WTC11 (cell line): Measurements from ENCODE around the gene ATXN7L3. TPM values are rescaled to one million over a fixed set of nuclear protein-coding genes. Genes with fewer than 3 reads are reported as not detected.

Source experiments
- ATAC-seq: fragments of 200-7000 bp; cut with Tn5 transposase; 2 replicates; pipeline ENCODE4 v1.10.0; 2021; ENCODE audit warnings: mild to moderate bottlenecking, moderate library complexity
- CTCF ChIA-PET: fragments of 300-600 bp; sonication (Branson Sonifier 250); formaldehyde crosslinking; loops from one replicate; lab custom pipeline; 2021; ENCODE audit warnings: antibody characterized with exemption; lab: Charles Lee
- POLR2A ChIA-PET: fragments of 350-600 bp; sonication (Branson Sonifier 250); formaldehyde crosslinking; loops from one replicate; lab custom pipeline; 2021; ENCODE audit warnings: antibody characterized with exemption; lab: Charles Lee
- DNase-seq: peaks from one replicate; pipeline ENCODE4 v3.0.0; 2021; ENCODE audit warnings: low spot score
- H3K27ac Mint-ChIP-seq: 2 replicates; pipeline ENCODE4 v1.8.0; 2021; ENCODE audit warnings: mixed read lengths
- H3K27me3 Mint-ChIP-seq: 2 replicates; pipeline ENCODE4 v1.8.0; 2021; ENCODE audit warnings: low read depth, mild to moderate bottlenecking, moderate library complexity, mixed read lengths
- H3K36me3 Mint-ChIP-seq: 2 replicates; pipeline ENCODE4 v1.8.0; 2021; ENCODE audit warnings: mixed read lengths
- H3K4me1 Mint-ChIP-seq: 2 replicates; pipeline ENCODE4 v1.8.0; 2022; ENCODE audit warnings: mixed read lengths
- H3K4me3 Mint-ChIP-seq: 2 replicates; pipeline ENCODE4 v1.8.0; 2021; ENCODE audit warnings: mild to moderate bottlenecking, moderate library complexity, mixed read lengths
- H3K9me3 Mint-ChIP-seq: 2 replicates; pipeline ENCODE4 v1.8.0; 2021; ENCODE audit warnings: mixed read lengths
- ESRRA ChIP-seq: sonication (generic); formaldehyde crosslinking; IDR thresholded peaks from 2 replicates; pipeline ENCODE4 v1.8.1; 2022; ENCODE audit warnings: mild to moderate bottlenecking, missing genetic modification reagents, borderline replicate concordance
- JUN ChIP-seq: sonication (generic); formaldehyde crosslinking; IDR thresholded peaks from 2 replicates; pipeline ENCODE4 v1.8.0; 2023; ENCODE audit warnings: mild to moderate bottlenecking, missing genetic modification reagents
- MXD4 ChIP-seq: fragments of 250-450 bp; sonication (Bioruptor Pico); IDR thresholded peaks from 2 replicates; pipeline ENCODE4 v1.8.0; 2021; ENCODE audit warnings: mild to moderate bottlenecking, moderate library complexity, borderline replicate concordance
- MYBL2 ChIP-seq: sonication (generic); formaldehyde crosslinking; IDR thresholded peaks from 2 replicates; pipeline ENCODE4 v1.8.1; 2023; ENCODE audit warnings: mild to moderate bottlenecking, moderate library complexity, missing genetic modification reagents
- NR3C1 ChIP-seq: sonication (generic); formaldehyde crosslinking; conservative IDR thresholded peaks from 2 replicates; pipeline ENCODE4 v1.8.1; 2023; ENCODE audit warnings: low read depth, mild to moderate bottlenecking, missing genetic modification reagents
- RELA ChIP-seq: sonication (generic); formaldehyde crosslinking; IDR thresholded peaks from 2 replicates; pipeline ENCODE4 v1.8.1; 2022; ENCODE audit warnings: missing genetic modification reagents, mild to moderate bottlenecking, borderline replicate concordance
- TEAD4 ChIP-seq: sonication (generic); formaldehyde crosslinking; IDR thresholded peaks from 2 replicates; pipeline ENCODE4 v1.8.0; 2022; ENCODE audit warnings: mild to moderate bottlenecking, missing genetic modification reagents
- ZBTB21 ChIP-seq: sonication (generic); formaldehyde crosslinking; IDR thresholded peaks from 2 replicates; pipeline ENCODE4 v1.8.1; 2023; ENCODE audit warnings: mild to moderate bottlenecking, missing genetic modification reagents, borderline replicate concordance
- ZNF138 ChIP-seq: sonication (generic); formaldehyde crosslinking; conservative IDR thresholded peaks from 2 replicates; pipeline ENCODE4 v1.8.1; 2022; ENCODE audit warnings: mild to moderate bottlenecking, moderate library complexity, missing genetic modification reagents
- ZNF263 ChIP-seq: sonication (generic); formaldehyde crosslinking; IDR thresholded peaks from 2 replicates; pipeline ENCODE4 v1.8.1; 2022; ENCODE audit warnings: low read depth, mild to moderate bottlenecking, moderate library complexity, missing genetic modification reagents
- total RNA-seq: library from RNA; stranded (reverse); gene quantifications from 3 replicates; pipeline ENCODE4 v1.2.3, GENCODE V29; 2021
- TF ChIP-seq, protein P1 (sequence below): sonication (generic); formaldehyde crosslinking; IDR thresholded peaks from 2 replicates; pipeline ENCODE4 v1.8.0; 2022; ENCODE audit warnings: missing genetic modification reagents
- TF ChIP-seq, protein P2 (sequence below): sonication (generic); formaldehyde crosslinking; IDR thresholded peaks from 2 replicates; pipeline ENCODE4 v1.8.1; 2022; ENCODE audit warnings: low read depth, mild to moderate bottlenecking, moderate library complexity, missing genetic modification reagents, borderline replicate concordance
- TF ChIP-seq, protein P3 (sequence below): fragments of 250-450 bp; sonication (Bioruptor Pico); IDR thresholded peaks from 2 replicates; pipeline ENCODE4 v1.8.0; 2021; ENCODE audit warnings: mild to moderate bottlenecking
- TF ChIP-seq, protein P4 (sequence below): sonication (generic); formaldehyde crosslinking; conservative IDR thresholded peaks from 2 replicates; pipeline ENCODE4 v1.8.1; 2023; ENCODE audit warnings: mild to moderate bottlenecking, low read depth, missing genetic modification reagents, moderate library complexity

The ATXN7L3 gene
- total RNA-seq, 1 experiment from 2014 or later, result 114 TPM

DNA sequence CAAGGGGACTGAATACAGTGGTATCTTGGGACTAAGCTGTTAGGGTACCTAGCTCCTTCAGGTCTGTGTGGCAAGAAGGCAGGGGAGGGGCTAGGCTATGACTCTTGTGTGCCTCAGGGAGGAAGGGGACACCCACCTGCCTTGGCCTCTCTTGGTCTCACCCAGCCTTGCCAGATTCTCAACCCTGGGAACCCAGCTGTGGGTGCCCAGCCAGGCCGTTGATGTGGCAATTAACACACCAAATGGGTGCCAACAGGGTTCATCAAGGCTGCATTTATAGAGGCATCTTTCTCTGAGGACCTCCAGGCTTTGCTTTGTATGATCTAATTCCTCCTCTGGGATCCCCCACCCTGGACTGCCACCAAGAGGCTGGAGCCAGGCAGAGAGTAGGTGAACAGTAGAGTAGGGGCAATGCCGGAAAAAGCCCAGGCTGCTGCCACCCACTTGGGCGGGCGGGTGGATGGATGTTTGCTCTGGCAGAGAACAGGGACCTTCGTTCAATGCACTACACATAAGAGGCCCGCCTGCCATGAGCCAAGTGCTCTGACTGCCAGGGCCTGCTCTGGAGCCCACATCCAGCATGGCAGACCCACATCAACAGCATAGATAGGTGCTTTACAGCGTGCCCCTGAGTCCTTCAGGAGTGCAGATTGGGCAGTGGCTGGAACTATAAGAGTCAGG, 32.4 kb downstream of the ATXN7L3 start:
- CTCF ChIA-PET, result interaction anchor here (0.8 to 4.3 kb wide), 8 partner anchors 17 to 226 kb away, joined by 3 to 44 read pairs (median 16); partner anchors contain the start of gene GRN
- no peak for ATAC-seq
- H3K4me3 Mint-ChIP-seq, result no peak overlapping the region
- TF ChIP-seq, protein P1, sequence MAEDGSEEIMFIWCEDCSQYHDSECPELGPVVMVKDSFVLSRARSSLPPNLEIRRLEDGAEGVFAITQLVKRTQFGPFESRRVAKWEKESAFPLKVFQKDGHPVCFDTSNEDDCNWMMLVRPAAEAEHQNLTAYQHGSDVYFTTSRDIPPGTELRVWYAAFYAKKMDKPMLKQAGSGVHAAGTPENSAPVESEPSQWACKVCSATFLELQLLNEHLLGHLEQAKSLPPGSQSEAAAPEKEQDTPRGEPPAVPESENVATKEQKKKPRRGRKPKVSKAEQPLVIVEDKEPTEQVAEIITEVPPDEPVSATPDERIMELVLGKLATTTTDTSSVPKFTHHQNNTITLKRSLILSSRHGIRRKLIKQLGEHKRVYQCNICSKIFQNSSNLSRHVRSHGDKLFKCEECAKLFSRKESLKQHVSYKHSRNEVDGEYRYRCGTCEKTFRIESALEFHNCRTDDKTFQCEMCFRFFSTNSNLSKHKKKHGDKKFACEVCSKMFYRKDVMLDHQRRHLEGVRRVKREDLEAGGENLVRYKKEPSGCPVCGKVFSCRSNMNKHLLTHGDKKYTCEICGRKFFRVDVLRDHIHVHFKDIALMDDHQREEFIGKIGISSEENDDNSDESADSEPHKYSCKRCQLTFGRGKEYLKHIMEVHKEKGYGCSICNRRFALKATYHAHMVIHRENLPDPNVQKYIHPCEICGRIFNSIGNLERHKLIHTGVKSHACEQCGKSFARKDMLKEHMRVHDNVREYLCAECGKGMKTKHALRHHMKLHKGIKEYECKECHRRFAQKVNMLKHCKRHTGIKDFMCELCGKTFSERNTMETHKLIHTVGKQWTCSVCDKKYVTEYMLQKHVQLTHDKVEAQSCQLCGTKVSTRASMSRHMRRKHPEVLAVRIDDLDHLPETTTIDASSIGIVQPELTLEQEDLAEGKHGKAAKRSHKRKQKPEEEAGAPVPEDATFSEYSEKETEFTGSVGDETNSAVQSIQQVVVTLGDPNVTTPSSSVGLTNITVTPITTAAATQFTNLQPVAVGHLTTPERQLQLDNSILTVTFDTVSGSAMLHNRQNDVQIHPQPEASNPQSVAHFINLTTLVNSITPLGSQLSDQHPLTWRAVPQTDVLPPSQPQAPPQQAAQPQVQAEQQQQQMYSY, result no peak
- TF ChIP-seq ZBTB21 (CRISPR knock-in tag) (no peak), RELA (CRISPR knock-in tag) (no peak)
- no peaks in the 10 kb centered on the region; the same call in 1 of the 2 replicates for H3K27me3 Mint-ChIP-seq
- POLR2A ChIA-PET, result no interaction called here
- no peaks in the 10 kb centered on the region for H3K9me3 Mint-ChIP-seq
- 0 out of 2 replicates have a peak, but pooled peaks cover under 1% of the 10 kb centered on the region for H3K36me3 Mint-ChIP-seq
- DNase-seq, result no peak
- peaks cover 23% of the 10 kb centered on the region for H3K4me1 Mint-ChIP-seq
- H3K27ac Mint-ChIP-seq, result 0 out of 2 replicates have a peak overlapping the region, but pooled peaks have one; percentile 28

DNA sequence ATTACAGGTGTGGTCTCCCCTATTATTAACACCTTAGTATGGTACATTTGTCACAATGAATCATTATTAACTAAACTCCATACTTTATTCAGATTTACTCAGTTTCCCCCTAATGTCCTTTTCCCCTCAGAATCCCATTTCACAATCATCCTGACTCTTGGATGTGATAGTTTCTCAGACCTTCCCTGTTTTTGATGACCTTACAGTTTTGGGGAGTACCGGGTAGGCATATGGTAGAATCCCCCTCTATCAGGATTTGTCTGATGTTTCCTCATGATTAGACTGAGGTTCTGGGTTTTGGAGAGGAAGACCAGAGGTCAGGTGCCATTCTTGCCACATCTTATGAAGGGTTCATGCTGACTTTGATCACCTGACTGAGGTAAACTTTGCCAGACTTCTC, 35.2 kb downstream of the ATXN7L3 start:
- no peak for TF ChIP-seq MXD4
- TF ChIP-seq ZNF138 (CRISPR knock-in tag), result no peak
- TF ChIP-seq, protein P2, sequence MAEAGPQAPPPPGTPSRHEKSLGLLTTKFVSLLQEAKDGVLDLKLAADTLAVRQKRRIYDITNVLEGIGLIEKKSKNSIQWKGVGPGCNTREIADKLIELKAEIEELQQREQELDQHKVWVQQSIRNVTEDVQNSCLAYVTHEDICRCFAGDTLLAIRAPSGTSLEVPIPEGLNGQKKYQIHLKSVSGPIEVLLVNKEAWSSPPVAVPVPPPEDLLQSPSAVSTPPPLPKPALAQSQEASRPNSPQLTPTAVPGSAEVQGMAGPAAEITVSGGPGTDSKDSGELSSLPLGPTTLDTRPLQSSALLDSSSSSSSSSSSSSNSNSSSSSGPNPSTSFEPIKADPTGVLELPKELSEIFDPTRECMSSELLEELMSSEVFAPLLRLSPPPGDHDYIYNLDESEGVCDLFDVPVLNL, result no peak
- TF ChIP-seq, protein P3, sequence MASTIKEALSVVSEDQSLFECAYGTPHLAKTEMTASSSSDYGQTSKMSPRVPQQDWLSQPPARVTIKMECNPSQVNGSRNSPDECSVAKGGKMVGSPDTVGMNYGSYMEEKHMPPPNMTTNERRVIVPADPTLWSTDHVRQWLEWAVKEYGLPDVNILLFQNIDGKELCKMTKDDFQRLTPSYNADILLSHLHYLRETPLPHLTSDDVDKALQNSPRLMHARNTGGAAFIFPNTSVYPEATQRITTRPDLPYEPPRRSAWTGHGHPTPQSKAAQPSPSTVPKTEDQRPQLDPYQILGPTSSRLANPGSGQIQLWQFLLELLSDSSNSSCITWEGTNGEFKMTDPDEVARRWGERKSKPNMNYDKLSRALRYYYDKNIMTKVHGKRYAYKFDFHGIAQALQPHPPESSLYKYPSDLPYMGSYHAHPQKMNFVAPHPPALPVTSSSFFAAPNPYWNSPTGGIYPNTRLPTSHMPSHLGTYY, result no peak
- no peak for TF ChIP-seq JUN (CRISPR knock-in tag)
- TF ChIP-seq MYBL2 (CRISPR knock-in tag), result no peak
- TF ChIP-seq ESRRA, result no peak
- TF ChIP-seq, all 79 proteins: peak for 0
- ATAC-seq (no peak), DNase-seq (no peak)
- Mint-ChIP-seq H3K4me1 (peaks cover 8% of the 10 kb centered on the region), H3K9me3 (no peaks in the 10 kb centered on the region), H3K27me3 (no peaks in the 10 kb centered on the region), H3K27ac (no peak overlapping the region), H3K36me3 (peaks cover 21% of the 10 kb centered on the region), H3K4me3 (no peak overlapping the region)
- ChIA-PET POLR2A (no interaction called here), CTCF (interaction anchor here (0.6 to 1.0 kb wide), 2 partner anchors 156 to 502 kb away, joined by 3 to 5 read pairs; no protein-coding TSS in a partner anchor)

DNA sequence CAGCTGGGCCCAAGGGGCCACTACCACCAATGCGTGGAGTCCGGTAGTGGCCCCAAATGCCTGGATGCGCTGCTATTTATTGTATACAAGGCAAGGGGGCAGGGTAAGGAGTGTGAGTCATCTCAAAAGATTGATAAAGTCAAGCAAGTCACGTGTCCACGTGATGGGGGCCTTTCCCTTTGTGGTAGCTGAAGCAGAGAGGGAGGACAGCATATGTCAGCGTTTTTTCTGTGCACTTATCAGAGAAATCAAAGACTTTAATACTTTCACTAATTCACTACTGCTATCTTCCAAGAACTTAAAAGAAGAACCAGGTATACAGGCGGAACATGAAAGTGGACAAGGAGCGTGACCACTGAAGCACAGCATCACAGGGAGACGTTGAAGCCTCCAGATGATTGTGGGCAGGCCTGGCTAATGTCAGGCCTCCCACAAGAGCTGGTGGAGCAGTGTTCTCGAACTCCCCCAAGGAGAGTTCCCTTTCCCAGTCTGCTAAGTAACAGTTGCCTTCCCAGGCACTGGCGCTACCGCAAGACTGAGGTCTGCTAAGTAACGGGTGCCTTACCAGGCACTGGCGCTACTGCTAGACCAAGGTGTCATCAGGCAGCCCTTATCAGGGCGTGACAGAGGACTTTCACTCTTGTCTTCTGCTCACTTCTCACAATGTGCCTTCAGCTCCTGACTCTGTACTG, 40.0 kb downstream of the ATXN7L3 start:
- DNase-seq (no peak), ATAC-seq (no peak)
- Mint-ChIP-seq H3K27me3 (no peaks in the 10 kb centered on the region), H3K9me3 (no peaks in the 10 kb centered on the region), H3K4me3 (no peak overlapping the region), H3K27ac (no peak overlapping the region), H3K36me3 (peaks cover 51% of the 10 kb centered on the region), H3K4me1 (no peaks in the 10 kb centered on the region)
- CTCF ChIA-PET, result interaction anchor here (1.4 kb wide), 1 partner anchor 9 kb away, joined by 5 read pairs; no protein-coding TSS in a partner anchor
- POLR2A ChIA-PET, result no interaction called here
- TF ChIP-seq ESRRA (no peak), MXD4 (no peak), TEAD4 (CRISPR knock-in tag) (no peak), ZNF263 (CRISPR knock-in tag) (no peak), NR3C1 (CRISPR knock-in tag) (no peak)
- TF ChIP-seq, protein P4, sequence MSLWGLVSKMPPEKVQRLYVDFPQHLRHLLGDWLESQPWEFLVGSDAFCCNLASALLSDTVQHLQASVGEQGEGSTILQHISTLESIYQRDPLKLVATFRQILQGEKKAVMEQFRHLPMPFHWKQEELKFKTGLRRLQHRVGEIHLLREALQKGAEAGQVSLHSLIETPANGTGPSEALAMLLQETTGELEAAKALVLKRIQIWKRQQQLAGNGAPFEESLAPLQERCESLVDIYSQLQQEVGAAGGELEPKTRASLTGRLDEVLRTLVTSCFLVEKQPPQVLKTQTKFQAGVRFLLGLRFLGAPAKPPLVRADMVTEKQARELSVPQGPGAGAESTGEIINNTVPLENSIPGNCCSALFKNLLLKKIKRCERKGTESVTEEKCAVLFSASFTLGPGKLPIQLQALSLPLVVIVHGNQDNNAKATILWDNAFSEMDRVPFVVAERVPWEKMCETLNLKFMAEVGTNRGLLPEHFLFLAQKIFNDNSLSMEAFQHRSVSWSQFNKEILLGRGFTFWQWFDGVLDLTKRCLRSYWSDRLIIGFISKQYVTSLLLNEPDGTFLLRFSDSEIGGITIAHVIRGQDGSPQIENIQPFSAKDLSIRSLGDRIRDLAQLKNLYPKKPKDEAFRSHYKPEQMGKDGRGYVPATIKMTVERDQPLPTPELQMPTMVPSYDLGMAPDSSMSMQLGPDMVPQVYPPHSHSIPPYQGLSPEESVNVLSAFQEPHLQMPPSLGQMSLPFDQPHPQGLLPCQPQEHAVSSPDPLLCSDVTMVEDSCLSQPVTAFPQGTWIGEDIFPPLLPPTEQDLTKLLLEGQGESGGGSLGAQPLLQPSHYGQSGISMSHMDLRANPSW (CRISPR knock-in tag), result no peak
- TF ChIP-seq, protein P3, result no peak
- TF ChIP-seq, protein P1, result no peak
